ENCODE data around the gene CPM. TPM values are rescaled to one million over a fixed set of nuclear protein-coding genes. Genes with fewer than 3 reads are reported as not detected.

Gene CPM
- total and polyA plus RNA-seq, 4 donors = 14.2 to 65.0 (median 24.0) TPM

DNA sequence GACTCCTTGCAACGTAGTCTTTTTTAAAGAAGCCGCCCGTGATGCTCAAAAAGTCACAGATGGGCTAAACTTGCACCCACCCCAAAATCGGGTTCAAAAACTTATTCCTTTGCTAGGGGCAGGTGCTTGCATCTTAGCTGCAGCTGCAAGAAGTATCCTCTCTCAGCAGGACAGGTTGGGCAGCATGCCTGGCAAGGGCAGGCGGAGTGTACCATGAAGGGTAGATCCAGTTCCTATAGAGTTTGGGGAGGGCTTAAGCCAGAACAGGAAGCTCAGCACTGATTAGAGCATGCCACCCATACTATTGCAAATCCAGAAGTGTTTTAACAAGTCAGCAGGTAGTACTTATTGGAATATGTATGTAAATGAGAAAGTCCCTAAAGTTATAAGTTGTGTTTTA is 48.7 kb downstream of the CPM start:
- TF ChIP-seq RAD21 (IDR thresholded peaks at IDR 0.05) = no peak
- no peak for TF ChIP-seq NR2F2 (IDR thresholded peaks at IDR 0.05)
- TF ChIP-seq MAX (IDR thresholded peaks at IDR 0.05) = no peak
- no peak for TF ChIP-seq ZBTB33 (IDR thresholded peaks at IDR 0.05)
- TF ChIP-seq YY1 (IDR thresholded peaks at IDR 0.05) = no peak
- TF ChIP-seq, protein P1, sequence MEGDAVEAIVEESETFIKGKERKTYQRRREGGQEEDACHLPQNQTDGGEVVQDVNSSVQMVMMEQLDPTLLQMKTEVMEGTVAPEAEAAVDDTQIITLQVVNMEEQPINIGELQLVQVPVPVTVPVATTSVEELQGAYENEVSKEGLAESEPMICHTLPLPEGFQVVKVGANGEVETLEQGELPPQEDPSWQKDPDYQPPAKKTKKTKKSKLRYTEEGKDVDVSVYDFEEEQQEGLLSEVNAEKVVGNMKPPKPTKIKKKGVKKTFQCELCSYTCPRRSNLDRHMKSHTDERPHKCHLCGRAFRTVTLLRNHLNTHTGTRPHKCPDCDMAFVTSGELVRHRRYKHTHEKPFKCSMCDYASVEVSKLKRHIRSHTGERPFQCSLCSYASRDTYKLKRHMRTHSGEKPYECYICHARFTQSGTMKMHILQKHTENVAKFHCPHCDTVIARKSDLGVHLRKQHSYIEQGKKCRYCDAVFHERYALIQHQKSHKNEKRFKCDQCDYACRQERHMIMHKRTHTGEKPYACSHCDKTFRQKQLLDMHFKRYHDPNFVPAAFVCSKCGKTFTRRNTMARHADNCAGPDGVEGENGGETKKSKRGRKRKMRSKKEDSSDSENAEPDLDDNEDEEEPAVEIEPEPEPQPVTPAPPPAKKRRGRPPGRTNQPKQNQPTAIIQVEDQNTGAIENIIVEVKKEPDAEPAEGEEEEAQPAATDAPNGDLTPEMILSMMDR (IDR thresholded peaks at IDR 0.05; ENCODE audit: low read depth, low read length, missing input control) = no peak
- TF ChIP-seq FOXA2 (IDR thresholded peaks at IDR 0.05) = no peak
- no peak for TF ChIP-seq SP1 (IDR thresholded peaks at IDR 0.05)
- TF ChIP-seq FOXA1 (IDR thresholded peaks at IDR 0.05) = no peak
- TF ChIP-seq HNF4A (conservative IDR thresholded peaks at IDR 0.05) = no peak
- no peak for DNase-seq (ENCODE audit: low spot score)
- 99% methylated on average over 5 of the region's 5 CpGs for WGBS
- Histone ChIP-seq H3K9me3 (ENCODE audit: control insufficient read depth in 4 of 4, low read length in 3 of 4) (no peaks in the 10 kb centered on the region), H3K4me3 (ENCODE audit: low read depth in 1 of 3, low read length in 3 of 3) (no peak overlapping the region), H3K4me1 (ENCODE audit: control insufficient read depth in 4 of 4, insufficient read depth in 4 of 4, low read length in 3 of 4) (peaks cover 0 to 3% (median 2%) of the 10 kb centered on the region in 4 donors), H3K9ac (ENCODE audit: low read depth in 1 of 2, low read length in 2 of 2) (no peak overlapping the region), H3K27me3 (ENCODE audit: control insufficient read depth in 4 of 4, insufficient read depth in 4 of 4, low read length in 3 of 4) (no peaks in the 10 kb centered on the region), H3K36me3 (ENCODE audit: control insufficient read depth in 4 of 4, insufficient read depth in 3 of 4, low read depth in 1 of 4, low read length in 3 of 4) (peaks cover 2 to 17% (median 3%) of the 10 kb centered on the region in 4 donors), H3K27ac (ENCODE audit: low read depth in 1 of 2, low read length in 2 of 2) (no peak overlapping the region)

- WGBS = 88% methylated on average over 3 of the region's 3 CpGs
- no peak overlapping the region for H3K9ac ChIP-seq (ENCODE audit: low read depth in 1 of 2, low read length in 2 of 2)
- no peak overlapping the region for H3K4me3 ChIP-seq (ENCODE audit: low read depth in 1 of 3, low read length in 3 of 3)
- H3K9me3 ChIP-seq (ENCODE audit: control insufficient read depth in 4 of 4, low read length in 3 of 4) = no peaks in the 10 kb centered on the region
- no peak for DNase-seq (ENCODE audit: low spot score)
- no peaks in the 10 kb centered on the region for H3K27me3 ChIP-seq (ENCODE audit: control insufficient read depth in 4 of 4, insufficient read depth in 4 of 4, low read length in 3 of 4)
- H3K36me3 ChIP-seq (ENCODE audit: control insufficient read depth in 4 of 4, insufficient read depth in 3 of 4, low read depth in 1 of 4, low read length in 3 of 4) = peaks cover 3 to 17% (median 4%) of the 10 kb centered on the region in 4 donors
- TF ChIP-seq ATF3 (IDR thresholded peaks at IDR 0.05) = no peak
- TF ChIP-seq FOXA1 (IDR thresholded peaks at IDR 0.05) = no peak
- no peak for TF ChIP-seq JUND (IDR thresholded peaks at IDR 0.05)
- TF ChIP-seq TAF1 (conservative IDR thresholded peaks at IDR 0.05) = no peak
- no peak for TF ChIP-seq YY1 (IDR thresholded peaks at IDR 0.05)
- no peak for TF ChIP-seq RXRA (IDR thresholded peaks at IDR 0.05)
- no peak for TF ChIP-seq MAX (IDR thresholded peaks at IDR 0.05)
- no peak for TF ChIP-seq HNF4G (IDR thresholded peaks at IDR 0.05)
- TF ChIP-seq, protein P1 (IDR thresholded peaks at IDR 0.05; ENCODE audit: low read depth, low read length, missing input control) = no peak
- no peak for TF ChIP-seq HNF4A (conservative IDR thresholded peaks at IDR 0.05)
- no peak for TF ChIP-seq SP1 (IDR thresholded peaks at IDR 0.05)
- TF ChIP-seq EGR1 (IDR thresholded peaks at IDR 0.05; ENCODE audit: low read depth in 2 of 2) = no peak
- no peak for TF ChIP-seq GABPA (IDR thresholded peaks at IDR 0.05 in 1 of 2, conservative IDR thresholded peaks at IDR 0.05 in 1 of 2)
- no peak for TF ChIP-seq RAD21 (IDR thresholded peaks at IDR 0.05)
- TF ChIP-seq FOXA2 (IDR thresholded peaks at IDR 0.05) = no peak
- no peak for TF ChIP-seq NR2F2 (IDR thresholded peaks at IDR 0.05)
- TF ChIP-seq ZBTB33 (IDR thresholded peaks at IDR 0.05) = no peak
- H3K27ac ChIP-seq (ENCODE audit: low read depth in 1 of 2, low read length in 2 of 2) = no peak overlapping the region
- peaks cover 0 to 3% (median 2%) of the 10 kb centered on the region in 4 donors for H3K4me1 ChIP-seq (ENCODE audit: control insufficient read depth in 4 of 4, insufficient read depth in 4 of 4, low read length in 3 of 4)
These were observed 49.8 kb downstream of the CPM start for GRCh38 chr12:68883151-68883550.
